Measurements from ENCODE around the gene CNTNAP5. TPM values are rescaled to one million over a fixed set of nuclear protein-coding genes. Genes with fewer than 3 reads are reported as not detected.

Gene CNTNAP5
- total and polyA plus RNA-seq, 8 donors: 0.03 to 0.29 (median 0.10) TPM; not detected in 4

DNA sequence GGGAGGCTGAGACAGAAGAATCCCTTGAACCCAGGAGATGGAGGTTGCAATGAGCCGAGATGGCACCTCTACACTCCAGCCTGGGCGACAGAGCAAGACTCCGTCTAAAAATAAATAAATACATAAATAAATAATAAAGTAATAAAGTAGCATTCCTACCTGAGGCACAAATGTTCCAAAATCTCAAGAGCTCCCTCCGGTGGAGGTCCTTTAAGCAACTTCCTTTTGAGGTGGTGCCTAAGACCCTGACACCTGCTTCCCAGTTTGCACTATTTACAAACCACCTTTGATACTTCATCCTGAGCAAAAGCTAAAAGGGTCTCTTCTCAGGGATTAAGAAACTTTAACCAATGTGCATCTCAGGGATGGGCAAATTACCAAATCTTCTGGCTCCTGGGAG is 505.1 kb downstream of the CNTNAP5 start:
- H3K4me3 ChIP-seq: no peak overlapping the region
- no peaks in the 10 kb centered on the region for H3K4me1 ChIP-seq
- DNase-seq: no peak
- no peak for ATAC-seq
- no peak overlapping the region for H3K27ac ChIP-seq
- H3K9me3 ChIP-seq: no peaks in the 10 kb centered on the region
- H3K27me3 ChIP-seq: no peaks in the 10 kb centered on the region
- TF ChIP-seq, protein P1, sequence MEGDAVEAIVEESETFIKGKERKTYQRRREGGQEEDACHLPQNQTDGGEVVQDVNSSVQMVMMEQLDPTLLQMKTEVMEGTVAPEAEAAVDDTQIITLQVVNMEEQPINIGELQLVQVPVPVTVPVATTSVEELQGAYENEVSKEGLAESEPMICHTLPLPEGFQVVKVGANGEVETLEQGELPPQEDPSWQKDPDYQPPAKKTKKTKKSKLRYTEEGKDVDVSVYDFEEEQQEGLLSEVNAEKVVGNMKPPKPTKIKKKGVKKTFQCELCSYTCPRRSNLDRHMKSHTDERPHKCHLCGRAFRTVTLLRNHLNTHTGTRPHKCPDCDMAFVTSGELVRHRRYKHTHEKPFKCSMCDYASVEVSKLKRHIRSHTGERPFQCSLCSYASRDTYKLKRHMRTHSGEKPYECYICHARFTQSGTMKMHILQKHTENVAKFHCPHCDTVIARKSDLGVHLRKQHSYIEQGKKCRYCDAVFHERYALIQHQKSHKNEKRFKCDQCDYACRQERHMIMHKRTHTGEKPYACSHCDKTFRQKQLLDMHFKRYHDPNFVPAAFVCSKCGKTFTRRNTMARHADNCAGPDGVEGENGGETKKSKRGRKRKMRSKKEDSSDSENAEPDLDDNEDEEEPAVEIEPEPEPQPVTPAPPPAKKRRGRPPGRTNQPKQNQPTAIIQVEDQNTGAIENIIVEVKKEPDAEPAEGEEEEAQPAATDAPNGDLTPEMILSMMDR (IDR thresholded peaks at IDR 0.05): no peak
- intact Hi-C loops (cut with DNase I): no loop called here
- no peaks in the 10 kb centered on the region for H3K36me3 ChIP-seq

DNA sequence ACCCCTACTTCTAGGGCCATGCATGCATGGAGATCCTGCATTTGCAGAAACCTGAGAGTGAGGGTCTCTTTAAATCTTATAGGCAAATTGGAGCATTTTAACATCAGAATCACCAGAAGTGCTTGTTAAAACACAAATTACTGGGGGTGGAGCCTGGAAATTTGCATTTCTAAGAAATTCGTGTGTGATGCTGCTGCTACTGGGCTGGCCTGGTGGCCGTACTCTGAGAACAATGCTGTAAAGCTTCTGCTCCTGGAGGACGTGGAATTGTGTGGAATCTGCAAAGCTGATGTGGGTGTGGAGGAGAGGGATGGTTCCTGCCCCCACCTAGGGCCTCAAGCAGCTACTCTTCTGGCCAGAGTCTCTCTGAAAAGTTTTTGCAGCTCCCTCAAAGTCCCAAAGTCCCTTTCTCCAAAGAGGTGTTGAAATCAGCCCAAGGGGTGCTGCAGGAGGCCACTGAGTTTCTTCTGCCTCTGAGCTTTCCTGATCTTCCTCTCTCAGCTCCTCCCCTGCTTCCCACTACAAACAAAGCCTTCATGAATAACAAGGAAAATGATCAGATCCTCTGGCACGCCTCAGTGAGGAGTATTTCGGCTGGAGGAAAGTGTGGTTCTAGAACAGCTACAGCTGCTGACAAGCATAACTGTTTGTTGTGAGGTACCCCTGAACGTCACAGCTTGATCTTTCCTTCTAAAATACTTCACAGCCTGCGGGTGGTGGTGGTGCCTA is 508.3 kb downstream of the CNTNAP5 start:
- intact Hi-C loops (cut with DNase I): no loop called here
- Histone ChIP-seq H3K27ac (no peak overlapping the region), H3K4me3 (no peak overlapping the region), H3K4me1 (no peaks in the 10 kb centered on the region), H3K36me3 (no peaks in the 10 kb centered on the region), H3K9me3 (no peaks in the 10 kb centered on the region), H3K27me3 (no peaks in the 10 kb centered on the region)
- TF ChIP-seq, protein P1 (IDR thresholded peaks at IDR 0.05): no peak
- ATAC-seq: no peak
- no peak for DNase-seq

DNA sequence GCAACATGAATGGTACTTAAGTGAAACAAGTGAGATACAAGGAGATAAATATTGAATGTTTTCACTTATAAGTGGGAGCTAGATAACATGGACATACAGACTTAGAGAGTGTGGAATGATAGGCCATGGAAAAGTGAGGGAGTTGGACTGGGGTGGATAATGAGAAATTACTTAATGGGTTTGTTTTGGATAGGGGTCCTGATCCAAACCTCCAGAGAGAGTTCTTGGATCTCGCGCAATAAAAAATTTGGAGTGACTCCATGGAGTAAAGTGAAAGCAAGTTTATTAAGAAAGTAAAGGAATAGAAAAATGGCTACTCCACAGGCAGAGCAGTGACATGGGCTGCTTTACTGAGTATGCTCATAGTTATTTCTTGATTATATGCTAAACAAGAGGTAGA is 508.9 kb downstream of the CNTNAP5 start:
- intact Hi-C loops (cut with DNase I): no loop called here
- no peaks in the 10 kb centered on the region for H3K9me3 ChIP-seq
- H3K36me3 ChIP-seq: no peaks in the 10 kb centered on the region
- no peaks in the 10 kb centered on the region for H3K27me3 ChIP-seq
- no peaks in the 10 kb centered on the region for H3K4me1 ChIP-seq
- H3K27ac ChIP-seq: no peak overlapping the region
- no peak for ATAC-seq
- TF ChIP-seq, protein P1 (IDR thresholded peaks at IDR 0.05): no peak
- H3K4me3 ChIP-seq: no peak overlapping the region
- no peak for DNase-seq

DNA sequence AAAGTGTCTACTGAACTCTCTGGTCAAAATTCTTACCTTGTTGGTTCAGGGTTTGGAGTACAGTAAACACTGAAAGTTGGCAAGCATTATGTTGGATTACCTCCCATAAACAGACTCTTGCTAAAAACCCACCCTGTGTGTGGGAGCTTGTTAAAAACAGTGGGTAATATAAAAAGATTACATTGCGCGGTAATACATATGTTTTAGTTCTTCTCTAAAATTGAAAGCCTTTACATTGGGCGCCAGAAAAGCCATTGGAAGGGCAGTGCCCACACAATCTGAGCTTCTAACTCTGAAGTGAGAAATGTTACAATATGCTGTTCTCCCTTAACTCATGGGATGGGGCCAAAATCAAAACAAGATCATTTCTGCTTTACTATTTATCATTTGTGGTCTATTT is 510.7 kb downstream of the CNTNAP5 start:
- TF ChIP-seq, protein P1 (IDR thresholded peaks at IDR 0.05): no peak
- H3K27me3 ChIP-seq: no peaks in the 10 kb centered on the region
- no peak for ATAC-seq
- no peak for DNase-seq
- intact Hi-C loops (cut with DNase I): no loop called here
- no peaks in the 10 kb centered on the region for H3K9me3 ChIP-seq
- H3K36me3 ChIP-seq: no peaks in the 10 kb centered on the region
- H3K4me3 ChIP-seq: no peak overlapping the region
- no peak overlapping the region for H3K27ac ChIP-seq
- no peaks in the 10 kb centered on the region for H3K4me1 ChIP-seq

DNA sequence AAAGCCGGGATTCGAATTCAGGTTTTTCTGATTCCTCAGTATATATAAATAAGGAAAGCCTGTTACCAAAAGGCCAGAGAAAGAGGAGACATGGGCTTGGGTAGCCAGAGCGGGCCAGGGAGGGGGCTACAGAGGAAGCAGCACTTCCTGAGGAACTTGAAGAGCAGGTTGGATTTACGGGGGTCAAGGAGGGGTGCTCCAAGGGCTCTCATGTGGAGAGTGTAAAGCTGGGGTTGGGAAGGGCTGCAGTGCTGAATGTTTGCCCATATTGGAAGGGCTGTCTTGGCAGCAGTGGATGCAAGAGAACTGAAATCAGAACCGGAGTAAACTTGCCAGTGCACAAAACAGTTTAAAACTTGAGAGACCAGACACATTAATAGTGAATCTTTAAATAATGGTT is 511.5 kb downstream of the CNTNAP5 start:
- H3K27me3 ChIP-seq: no peaks in the 10 kb centered on the region
- no peaks in the 10 kb centered on the region for H3K36me3 ChIP-seq
- ATAC-seq (no peak), DNase-seq (peak in 1 of 4 donors; percentile 47)
- intact Hi-C loops (cut with DNase I): no loop called here
- H3K4me1 ChIP-seq: no peaks in the 10 kb centered on the region
- no peaks in the 10 kb centered on the region for H3K9me3 ChIP-seq
- TF ChIP-seq, protein P1 (IDR thresholded peaks at IDR 0.05): no peak
- no peak overlapping the region for H3K27ac ChIP-seq
- no peak overlapping the region for H3K4me3 ChIP-seq

Data from left lung (tissue), 10 donors.